Activated naive CD8-positive, alpha-beta T cell (primary cell): ENCODE data around the gene LINC00632.

Experiments
- H3K27ac Mint-ChIP-seq: one replicate; pipeline ENCODE4 v1.8.0; 2021; ENCODE audit warnings: mixed read lengths
- H3K27me3 Mint-ChIP-seq: one replicate; pipeline ENCODE4 v1.8.0; 2021; ENCODE audit warnings: mixed read lengths
- H3K36me3 Mint-ChIP-seq: one replicate; pipeline ENCODE4 v1.8.0; 2021; ENCODE audit warnings: mixed read lengths
- H3K4me1 Mint-ChIP-seq: one replicate; pipeline ENCODE4 v1.8.0; 2021; ENCODE audit warnings: low read depth, mixed read lengths
- H3K4me3 Mint-ChIP-seq: one replicate; pipeline ENCODE4 v1.8.0; 2021; ENCODE audit warnings: mild to moderate bottlenecking, mixed read lengths
- H3K9me3 Mint-ChIP-seq: one replicate; pipeline ENCODE4 v1.8.0; 2021; ENCODE audit warnings: low read depth, mixed read lengths

Gene LINC00632

GRCh38 chrX:140724736-140725135, 15.2 kb downstream of the LINC00632 start:
- H3K4me3 Mint-ChIP-seq: no peak overlapping the region

GRCh38 chrX:140725500-140725899, 15.9 kb downstream of the LINC00632 start:
- no peaks in the 10 kb centered on the region for H3K4me1 Mint-ChIP-seq
- H3K9me3 Mint-ChIP-seq: no peaks in the 10 kb centered on the region
- no peaks in the 10 kb centered on the region for H3K36me3 Mint-ChIP-seq
- H3K27ac Mint-ChIP-seq: no peak overlapping the region
- H3K27me3 Mint-ChIP-seq: no peaks in the 10 kb centered on the region
- H3K4me3 Mint-ChIP-seq: no peak overlapping the region

More at GRCh38 chrX:140724736-140725135, 15.2 kb downstream of the LINC00632 start:
- Mint-ChIP-seq H3K36me3 (no peaks in the 10 kb centered on the region), H3K4me1 (no peaks in the 10 kb centered on the region), H3K9me3 (no peaks in the 10 kb centered on the region), H3K27ac (no peak overlapping the region), H3K27me3 (no peaks in the 10 kb centered on the region)

- H3K4me3 Mint-ChIP-seq: no peak overlapping the region
- H3K27me3 Mint-ChIP-seq: no peaks in the 10 kb centered on the region
- no peaks in the 10 kb centered on the region for H3K4me1 Mint-ChIP-seq
- H3K9me3 Mint-ChIP-seq: no peaks in the 10 kb centered on the region
- no peaks in the 10 kb centered on the region for H3K36me3 Mint-ChIP-seq
- no peak overlapping the region for H3K27ac Mint-ChIP-seq
These were observed 24.3 kb downstream of the LINC00632 start for GRCh38 chrX:140733766-140734342.

- no peak overlapping the region for H3K4me3 Mint-ChIP-seq
- H3K27ac Mint-ChIP-seq: no peak overlapping the region
- H3K4me1 Mint-ChIP-seq: peaks cover 8% of the 10 kb centered on the region
- no peaks in the 10 kb centered on the region for H3K36me3 Mint-ChIP-seq
- H3K27me3 Mint-ChIP-seq: no peaks in the 10 kb centered on the region
- H3K9me3 Mint-ChIP-seq: no peaks in the 10 kb centered on the region
These were observed 34.5 kb downstream of the LINC00632 start for GRCh38 chrX:140744085-140744484.

GRCh38 chrX:140756941-140757340, 47.4 kb downstream of the LINC00632 start:
- Mint-ChIP-seq H3K4me1 (no peaks in the 10 kb centered on the region), H3K27me3 (no peaks in the 10 kb centered on the region), H3K4me3 (no peak overlapping the region), H3K27ac (no peak overlapping the region), H3K36me3 (no peaks in the 10 kb centered on the region), H3K9me3 (no peaks in the 10 kb centered on the region)

- Mint-ChIP-seq H3K27ac (no peak overlapping the region), H3K27me3 (peaks cover 7% of the 10 kb centered on the region), H3K4me3 (no peak overlapping the region), H3K4me1 (peaks cover 6% of the 10 kb centered on the region), H3K36me3 (no peaks in the 10 kb centered on the region), H3K9me3 (no peaks in the 10 kb centered on the region)
These were observed 52.5 kb downstream of the LINC00632 start for GRCh38 chrX:140762061-140762460.

- Mint-ChIP-seq H3K36me3 (no peaks in the 10 kb centered on the region), H3K27me3 (peaks cover 7% of the 10 kb centered on the region), H3K4me1 (peaks cover 6% of the 10 kb centered on the region), H3K27ac (no peak overlapping the region), H3K9me3 (no peaks in the 10 kb centered on the region), H3K4me3 (peak overlapping the region; percentile 74)
These were observed 54.9 kb downstream of the LINC00632 start for GRCh38 chrX:140764401-140764919.

- Mint-ChIP-seq H3K36me3 (no peaks in the 10 kb centered on the region), H3K27me3 (peaks cover 7% of the 10 kb centered on the region), H3K9me3 (no peaks in the 10 kb centered on the region), H3K27ac (no peak overlapping the region), H3K4me1 (peaks cover 6% of the 10 kb centered on the region), H3K4me3 (peak overlapping the region; percentile 74)
These were observed 55.7 kb downstream of the LINC00632 start for GRCh38 chrX:140765043-140765784.

GRCh38 chrX:140766024-140766611, 56.6 kb downstream of the LINC00632 start:
- H3K9me3 Mint-ChIP-seq: no peaks in the 10 kb centered on the region
- no peaks in the 10 kb centered on the region for H3K36me3 Mint-ChIP-seq
- H3K4me3 Mint-ChIP-seq: peak overlapping the region; percentile 42
- H3K4me1 Mint-ChIP-seq: peaks cover 6% of the 10 kb centered on the region
- H3K27ac Mint-ChIP-seq: no peak overlapping the region
- peaks cover 7% of the 10 kb centered on the region for H3K27me3 Mint-ChIP-seq

- no peaks in the 10 kb centered on the region for H3K9me3 Mint-ChIP-seq
- H3K36me3 Mint-ChIP-seq: no peaks in the 10 kb centered on the region
- peaks cover 6% of the 10 kb centered on the region for H3K4me1 Mint-ChIP-seq
These were observed 58.1 kb downstream of the LINC00632 start for GRCh38 chrX:140767646-140768045.

GRCh38 chrX:140775211-140775610, 65.7 kb downstream of the LINC00632 start:
- H3K36me3 Mint-ChIP-seq: no peaks in the 10 kb centered on the region
- H3K27ac Mint-ChIP-seq: no peak overlapping the region
- H3K4me3 Mint-ChIP-seq: no peak overlapping the region

More at GRCh38 chrX:140767646-140768045, 58.1 kb downstream of the LINC00632 start:
- Mint-ChIP-seq H3K27ac (no peak overlapping the region), H3K4me3 (no peak overlapping the region), H3K27me3 (peaks cover 7% of the 10 kb centered on the region)

GRCh38 chrX:140776320-140776719, 66.8 kb downstream of the LINC00632 start:
- Mint-ChIP-seq H3K4me1 (no peaks in the 10 kb centered on the region), H3K4me3 (no peak overlapping the region), H3K27ac (no peak overlapping the region), H3K27me3 (no peaks in the 10 kb centered on the region), H3K9me3 (no peaks in the 10 kb centered on the region), H3K36me3 (no peaks in the 10 kb centered on the region)

More at GRCh38 chrX:140775211-140775610, 65.7 kb downstream of the LINC00632 start:
- Mint-ChIP-seq H3K4me1 (no peaks in the 10 kb centered on the region), H3K27me3 (no peaks in the 10 kb centered on the region), H3K9me3 (no peaks in the 10 kb centered on the region)

GRCh38 chrX:140794642-140795041, 85.1 kb downstream of the LINC00632 start:
- Mint-ChIP-seq H3K4me3 (no peak overlapping the region), H3K36me3 (no peaks in the 10 kb centered on the region), H3K27me3 (no peaks in the 10 kb centered on the region), H3K4me1 (no peaks in the 10 kb centered on the region), H3K27ac (no peak overlapping the region), H3K9me3 (no peaks in the 10 kb centered on the region)

GRCh38 chrX:140799216-140799615, 89.7 kb downstream of the LINC00632 start:
- H3K27me3 Mint-ChIP-seq: no peaks in the 10 kb centered on the region
- no peak overlapping the region for H3K27ac Mint-ChIP-seq
- H3K36me3 Mint-ChIP-seq: no peaks in the 10 kb centered on the region
- no peaks in the 10 kb centered on the region for H3K4me1 Mint-ChIP-seq
- no peak overlapping the region for H3K4me3 Mint-ChIP-seq
- no peaks in the 10 kb centered on the region for H3K9me3 Mint-ChIP-seq

GRCh38 chrX:140804292-140804691, 94.7 kb downstream of the LINC00632 start:
- H3K4me3 Mint-ChIP-seq: no peak overlapping the region
- no peak overlapping the region for H3K27ac Mint-ChIP-seq
- H3K9me3 Mint-ChIP-seq: no peaks in the 10 kb centered on the region
- H3K4me1 Mint-ChIP-seq: no peaks in the 10 kb centered on the region
- H3K27me3 Mint-ChIP-seq: no peaks in the 10 kb centered on the region
- peaks cover 2% of the 10 kb centered on the region for H3K36me3 Mint-ChIP-seq
